Endothelial cell of umbilical vein (primary cell): ENCODE measurements around the gene CLEC16A. TPM values are rescaled to one million over a fixed set of nuclear protein-coding genes. Genes with fewer than 3 reads are reported as not detected.

Experiments used
- BruUV-seq: library from RNA; stranded (reverse); fragments of 400-500 nt; replicated peaks from 2 replicates; lab custom pipeline; 2021; lab: Mats Ljungman, UMichigan
- CTCF ChIA-PET: fragments of 300-600, 350-600 bp; sonication (Branson Sonifier 250); formaldehyde crosslinking; loops from one replicate; lab custom pipeline; 2021; ENCODE audit warnings: antibody characterized with exemption, inconsistent platforms; lab: Charles Lee
- POLR2A ChIA-PET: fragments of 300-600, 350-600 bp; sonication (Branson Sonifier 250); formaldehyde crosslinking; loops from one replicate; lab custom pipeline; 2021; ENCODE audit warnings: antibody characterized with exemption, inconsistent platforms; lab: Charles Lee
- DNase-seq: peaks from one replicate; pipeline ENCODE4 v3.0.0-alpha.2; 2011; ENCODE audit warnings: low read depth, low spot score
- FAIRE-seq: peaks from 2 replicates; lab custom pipeline; 2011; peaks lifted over from hg19 to GRCh38; lab: Jason Lieb, UNC
- H2AFZ ChIP-seq: 2 replicates; pipeline ENCODE4 v1.6.0; 2012; ENCODE audit warnings: low read depth, low read length, control low read depth, inconsistent platforms
- H3K27ac ChIP-seq: 2 replicates; pipeline ENCODE4 v1.5.1; 2011; ENCODE audit warnings: low read depth, mild to moderate bottlenecking, control low read depth, low read length, moderate library complexity; ENCODE audit not compliant: insufficient read depth
- H3K27me3 ChIP-seq, 2 experiments: 2 replicates each; pipeline versions ENCODE4 v1.6.0 to v1.6.1; 2011; ENCODE audit warnings: low read length in 2 of 2, mixed read lengths in 1 of 2; ENCODE audit not compliant: control insufficient read depth in 2 of 2, insufficient read depth in 2 of 2
- H3K36me3 ChIP-seq, 2 experiments: 2 replicates in 1 of 2; 3 replicates in 1 of 2; pipeline ENCODE4 v1.5.1; 2011; ENCODE audit warnings: low read length in 2 of 2, mild to moderate bottlenecking in 1 of 2, moderate library complexity in 1 of 2; ENCODE audit not compliant: control insufficient read depth in 2 of 2, insufficient read depth in 2 of 2; ENCODE audit errors: extremely low read depth in 1 of 2
- H3K4me1 ChIP-seq: 3 replicates; pipeline ENCODE4 v1.5.1; 2011; ENCODE audit warnings: mild to moderate bottlenecking, low read length; ENCODE audit not compliant: control insufficient read depth, insufficient read depth; ENCODE audit errors: extremely low read depth
- H3K4me2 ChIP-seq: 2 replicates; pipeline ENCODE4 v1.6.1; 2011; ENCODE audit warnings: low read length, control low read depth, mixed read lengths; ENCODE audit not compliant: insufficient read depth
- H3K4me3 ChIP-seq, 3 experiments: fragments of 200-600 bp in 1 of 3; sonication (generic), shearing (Covaris generic) in 1 of 3; replicated peaks in 1 of 3; 2 replicates each; pipeline ENCODE4 v1.5.1; 2011 to 2016; ENCODE audit warnings: control low read depth in 3 of 3, low read length in 3 of 3, mild to moderate bottlenecking in 2 of 3, inconsistent platforms in 1 of 3, low read depth in 1 of 3, moderate library complexity in 1 of 3; ENCODE audit not compliant: insufficient read depth in 1 of 3
- H3K79me2 ChIP-seq: 2 replicates; pipeline ENCODE4 v1.6.0; 2012; ENCODE audit warnings: low read length, inconsistent platforms; ENCODE audit not compliant: control insufficient read depth, insufficient read depth
- H3K9ac ChIP-seq: replicated peaks from 2 replicates; pipeline ENCODE3; 2011; ENCODE audit warnings: low read length, control low read depth; ENCODE audit not compliant: insufficient read depth; ENCODE audit errors: extremely low read depth
- H3K9me1 ChIP-seq: replicated peaks from 3 replicates; pipeline ENCODE4 v1.6.0; 2011; ENCODE audit warnings: mild to moderate bottlenecking, low read length; ENCODE audit not compliant: control insufficient read depth, insufficient read depth; ENCODE audit errors: extremely low read depth
- H3K9me3 ChIP-seq: replicated peaks from 2 replicates; pipeline ENCODE4 v1.5.1; 2012; ENCODE audit warnings: low read length, inconsistent platforms; ENCODE audit not compliant: control insufficient read depth, insufficient read depth
- H4K20me1 ChIP-seq: replicated peaks from 2 replicates; pipeline ENCODE3; 2011; ENCODE audit warnings: mild to moderate bottlenecking, low read length; ENCODE audit not compliant: control insufficient read depth, insufficient read depth; ENCODE audit errors: extremely low read depth
- EZH2 ChIP-seq: IDR thresholded peaks from 2 replicates; pipeline ENCODE4 v1.6.1; 2012; ENCODE audit warnings: borderline replicate concordance, low read depth, mild to moderate bottlenecking, moderate library complexity, low read length, inconsistent platforms; ENCODE audit not compliant: severe bottlenecking
- FOS ChIP-seq: IDR thresholded peaks from 2 replicates; pipeline ENCODE4 v1.6.1; 2011; ENCODE audit warnings: mild to moderate bottlenecking, low read length, moderate library complexity, borderline replicate concordance; ENCODE audit not compliant: insufficient read depth
- GATA2 ChIP-seq: IDR thresholded peaks from 2 replicates; pipeline ENCODE4 v1.7.0; 2011; ENCODE audit warnings: low read depth, mild to moderate bottlenecking, moderate library complexity, mixed read lengths, low read length; ENCODE audit not compliant: insufficient read length, insufficient read depth
- JUN ChIP-seq: IDR thresholded peaks from 2 replicates; pipeline ENCODE4 v1.6.1; 2011; ENCODE audit warnings: borderline replicate concordance, low read depth; ENCODE audit not compliant: insufficient read length, insufficient read depth
- MYC ChIP-seq: IDR thresholded peaks from one replicate; pipeline ENCODE4 v1.6.1; 2011; ENCODE audit warnings: mild to moderate bottlenecking, low read depth, low read length
- POLR2A ChIP-seq: IDR thresholded peaks from 2 replicates; pipeline ENCODE4 v1.6.1; 2012; ENCODE audit warnings: low read depth, mild to moderate bottlenecking, control low read depth, low read length
- POLR2AphosphoS5 ChIP-seq: IDR thresholded peaks from 2 replicates; pipeline ENCODE4 v1.6.1; 2012; ENCODE audit warnings: low read depth, mild to moderate bottlenecking, control low read depth, low read length, moderate library complexity; ENCODE audit not compliant: insufficient read depth
- dilution Hi-C: fragments of 300-500 bp; cut with MboI; formaldehyde crosslinking; loops from one replicate; pipeline ENCODE4 v1.15.0; 2019; ENCODE audit warnings: low sequenced_read_pairs; ENCODE audit not compliant: extremely low pct_ligation_motif_present
- intact Hi-C: fragments of 100-400 bp; cut with micrococcal nuclease; formaldehyde crosslinking; loops from one replicate; pipeline ENCODE4 v1.10.0; 2022
- polyA plus RNA-seq, 4 experiments: library from polyadenylated mRNA; depleted of rRNA in 3 of 4; stranded (reverse) in 3 of 4; unstranded in 1 of 4; fragments of >200 nt; gene quantifications; 2 replicates each; pipeline versions ENCODE4 v1.2.1 to v1.2.3, GENCODE V29; 2011 to 2012; ENCODE audit warnings: missing spikeins in 1 of 4
- total RNA-seq: library from RNA; stranded (reverse); gene quantifications from 2 replicates; pipeline ENCODE4 v1.2.3, GENCODE V29; 2021
- TF ChIP-seq, protein P1 (sequence below): IDR thresholded peaks from 2 replicates; pipeline ENCODE4 v1.6.1; 2011; ENCODE audit not compliant: insufficient read depth, insufficient read length
- TF ChIP-seq, protein P2 (sequence below), 2 donors: IDR thresholded peaks; 1 replicate in 1 of 2; 2 replicates in 1 of 2; pipeline ENCODE4 v1.5.1; 2011; ENCODE audit warnings: low read length in 2 of 2, mild to moderate bottlenecking in 2 of 2, moderate library complexity in 2 of 2, control low read depth in 1 of 2, inconsistent platforms in 1 of 2, low read depth in 1 of 2; ENCODE audit not compliant: insufficient read depth in 1 of 2; ENCODE audit errors: extremely low read depth in 1 of 2

CLEC16A gene
- total and polyA plus RNA-seq, 2 donors (not counting 3 experiments of a cell fraction or from before 2014, with no cell fraction given), result 11.4 to 23.3 TPM

DNA sequence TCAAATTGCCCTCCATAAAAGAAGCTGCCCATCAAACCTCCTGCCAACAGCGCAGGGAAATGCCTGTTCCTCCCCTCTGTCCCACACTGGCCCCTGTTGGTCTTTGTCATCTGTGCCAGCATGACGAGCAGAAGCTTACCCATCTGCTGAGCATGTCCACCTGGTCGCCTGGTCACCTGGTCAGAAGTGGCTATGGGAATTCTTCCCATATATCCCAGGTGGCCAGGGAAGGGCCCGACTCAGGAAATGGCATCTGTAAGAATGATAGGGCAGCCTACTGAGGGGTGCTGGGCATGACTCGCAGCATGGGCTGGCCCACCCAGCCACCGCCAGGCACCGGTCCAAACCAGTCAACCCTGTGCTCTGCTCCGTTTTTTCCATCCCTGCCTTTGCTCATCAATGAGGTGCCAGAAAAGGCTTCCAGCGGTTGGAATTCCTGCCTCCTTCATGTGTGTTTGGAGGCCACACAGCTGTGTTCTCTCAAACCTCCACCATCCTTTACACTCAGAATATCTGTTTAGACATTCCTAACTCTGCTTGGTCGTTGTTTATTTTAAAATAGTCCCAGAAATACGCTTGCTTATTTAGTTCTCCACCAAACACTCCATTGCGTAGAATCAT is 145.2 kb downstream of the CLEC16A start:
- TF ChIP-seq POLR2A (no peak), MYC (no peak), JUN (no peak), POLR2AphosphoS5 (no peak)
- TF ChIP-seq, protein P1, sequence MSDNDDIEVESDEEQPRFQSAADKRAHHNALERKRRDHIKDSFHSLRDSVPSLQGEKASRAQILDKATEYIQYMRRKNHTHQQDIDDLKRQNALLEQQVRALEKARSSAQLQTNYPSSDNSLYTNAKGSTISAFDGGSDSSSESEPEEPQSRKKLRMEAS, result no peak
- Histone ChIP-seq H3K79me2 (no peaks in the 10 kb centered on the region), H3K4me1 (no peaks in the 10 kb centered on the region), H3K27ac (no peak overlapping the region), H3K4me2 (no peak overlapping the region), H3K9me1 (no peaks in the 10 kb centered on the region), H3K9ac (no peak overlapping the region), H4K20me1 (no peaks in the 10 kb centered on the region), H3K9me3 (no peaks in the 10 kb centered on the region), H3K36me3 (no peaks in the 10 kb centered on the region), H2AFZ (no peak overlapping the region), H3K4me3 (no peak overlapping the region), H3K27me3 (no peaks in the 10 kb centered on the region)
- BruUV-seq, result no TSS peak
- DNase-seq (no peak), FAIRE-seq (no peak)
- ChIA-PET POLR2A (no interaction called here), CTCF (interaction anchor here (1.0 to 1.4 kb wide), 2 partner anchors 11 to 167 kb away, joined by 3 read pairs; partner anchors contain the start of gene SOCS1)
- dilution Hi-C loops (no loop called here), intact Hi-C loops (no loop called here)

DNA sequence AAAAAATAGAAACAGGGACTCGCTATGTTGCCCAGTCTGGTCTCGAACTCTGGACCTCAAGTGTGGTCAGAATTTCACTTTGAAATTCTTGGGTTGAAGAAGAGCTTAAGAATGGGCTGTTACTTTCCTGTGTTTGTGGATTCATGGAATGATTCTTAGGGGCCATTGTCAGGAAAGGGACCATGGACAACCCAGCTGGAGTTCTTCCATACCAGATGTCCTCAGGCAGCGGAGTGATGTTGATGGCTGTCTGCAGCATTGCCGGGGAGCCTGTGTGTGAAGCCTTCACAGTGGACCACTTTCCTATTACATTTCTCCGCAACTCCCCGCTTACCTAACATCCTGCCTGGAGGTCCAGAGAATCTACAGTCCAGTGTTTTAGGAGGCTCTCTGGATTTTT is 145.9 kb downstream of the CLEC16A start:
- no peak overlapping the region for H2AFZ ChIP-seq
- no TSS peak for BruUV-seq
- no peaks in the 10 kb centered on the region for H4K20me1 ChIP-seq
- no peaks in the 10 kb centered on the region for H3K36me3 ChIP-seq
- intact Hi-C loops (no loop called here), dilution Hi-C loops (no loop called here)
- TF ChIP-seq, protein P2, sequence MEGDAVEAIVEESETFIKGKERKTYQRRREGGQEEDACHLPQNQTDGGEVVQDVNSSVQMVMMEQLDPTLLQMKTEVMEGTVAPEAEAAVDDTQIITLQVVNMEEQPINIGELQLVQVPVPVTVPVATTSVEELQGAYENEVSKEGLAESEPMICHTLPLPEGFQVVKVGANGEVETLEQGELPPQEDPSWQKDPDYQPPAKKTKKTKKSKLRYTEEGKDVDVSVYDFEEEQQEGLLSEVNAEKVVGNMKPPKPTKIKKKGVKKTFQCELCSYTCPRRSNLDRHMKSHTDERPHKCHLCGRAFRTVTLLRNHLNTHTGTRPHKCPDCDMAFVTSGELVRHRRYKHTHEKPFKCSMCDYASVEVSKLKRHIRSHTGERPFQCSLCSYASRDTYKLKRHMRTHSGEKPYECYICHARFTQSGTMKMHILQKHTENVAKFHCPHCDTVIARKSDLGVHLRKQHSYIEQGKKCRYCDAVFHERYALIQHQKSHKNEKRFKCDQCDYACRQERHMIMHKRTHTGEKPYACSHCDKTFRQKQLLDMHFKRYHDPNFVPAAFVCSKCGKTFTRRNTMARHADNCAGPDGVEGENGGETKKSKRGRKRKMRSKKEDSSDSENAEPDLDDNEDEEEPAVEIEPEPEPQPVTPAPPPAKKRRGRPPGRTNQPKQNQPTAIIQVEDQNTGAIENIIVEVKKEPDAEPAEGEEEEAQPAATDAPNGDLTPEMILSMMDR (IDR thresholded peaks at IDR 0.05; ENCODE audit: extremely low read depth in 1 of 2, insufficient read depth in 1 of 2, low read depth in 1 of 2, low read length in 2 of 2), result no peak
- TF ChIP-seq, protein P1, result no peak
- TF ChIP-seq MYC, result no peak
- no peak for TF ChIP-seq GATA2
- TF ChIP-seq JUN, result no peak
- TF ChIP-seq FOS, result no peak
- TF ChIP-seq POLR2A, result no peak
- TF ChIP-seq POLR2AphosphoS5, result no peak
- no peak for TF ChIP-seq EZH2
- ChIA-PET CTCF (interaction anchor here (1.0 to 1.4 kb wide), 2 partner anchors 12 to 166 kb away, joined by 3 read pairs; partner anchors contain the start of gene SOCS1), POLR2A (no interaction called here)
- no peak for DNase-seq
- H3K9me3 ChIP-seq, result no peaks in the 10 kb centered on the region
- H3K27ac ChIP-seq, result no peak overlapping the region
- no peak for FAIRE-seq
- no peaks in the 10 kb centered on the region for H3K27me3 ChIP-seq
- H3K79me2 ChIP-seq, result no peaks in the 10 kb centered on the region
- H3K4me1 ChIP-seq, result no peaks in the 10 kb centered on the region
- no peak overlapping the region for H3K4me2 ChIP-seq
- no peak overlapping the region for H3K4me3 ChIP-seq
- H3K9ac ChIP-seq, result no peak overlapping the region
- H3K9me1 ChIP-seq, result no peaks in the 10 kb centered on the region
